Loucy (cell line): ENCODE data around the gene IL36B.

Experiments used
- EZH2phosphoT487 ChIP-seq: fragments of 200-600 bp; IDR thresholded peaks from 2 replicates; pipeline ENCODE4 v1.6.1; 2018; ENCODE audit warnings: antibody characterized with exemption, mild to moderate bottlenecking, moderate library complexity, borderline replicate concordance
- TF ChIP-seq, protein P1 (sequence below): fragments of 200-600 bp; sonication (generic); conservative IDR thresholded peaks from 2 replicates; pipeline ENCODE4 v1.5.1; 2014; ENCODE audit warnings: mild to moderate bottlenecking, antibody characterized with exemption, low read length

DNA sequence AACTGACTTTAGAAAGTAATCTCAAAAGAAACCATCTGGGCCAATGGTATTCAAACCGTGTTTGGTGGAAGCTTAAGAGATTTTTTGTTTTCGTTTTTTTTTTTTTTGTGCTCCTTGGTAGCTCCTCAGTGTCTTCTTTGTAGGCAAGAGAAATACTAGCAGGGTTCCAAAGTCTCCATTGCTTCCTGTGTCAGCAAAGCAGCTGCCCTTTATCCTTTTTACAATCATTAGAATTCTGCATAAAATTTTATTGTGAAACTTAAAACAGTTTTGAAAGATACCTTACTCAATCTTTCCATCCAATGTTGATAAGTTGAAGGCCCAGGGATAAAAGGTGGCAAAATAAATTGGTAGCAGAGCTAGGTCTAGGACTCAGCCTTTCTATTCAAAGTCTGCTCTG lies 15.6 kb upstream of the IL36B start:
- TF ChIP-seq EZH2phosphoT487, result no peak
- TF ChIP-seq, protein P1, sequence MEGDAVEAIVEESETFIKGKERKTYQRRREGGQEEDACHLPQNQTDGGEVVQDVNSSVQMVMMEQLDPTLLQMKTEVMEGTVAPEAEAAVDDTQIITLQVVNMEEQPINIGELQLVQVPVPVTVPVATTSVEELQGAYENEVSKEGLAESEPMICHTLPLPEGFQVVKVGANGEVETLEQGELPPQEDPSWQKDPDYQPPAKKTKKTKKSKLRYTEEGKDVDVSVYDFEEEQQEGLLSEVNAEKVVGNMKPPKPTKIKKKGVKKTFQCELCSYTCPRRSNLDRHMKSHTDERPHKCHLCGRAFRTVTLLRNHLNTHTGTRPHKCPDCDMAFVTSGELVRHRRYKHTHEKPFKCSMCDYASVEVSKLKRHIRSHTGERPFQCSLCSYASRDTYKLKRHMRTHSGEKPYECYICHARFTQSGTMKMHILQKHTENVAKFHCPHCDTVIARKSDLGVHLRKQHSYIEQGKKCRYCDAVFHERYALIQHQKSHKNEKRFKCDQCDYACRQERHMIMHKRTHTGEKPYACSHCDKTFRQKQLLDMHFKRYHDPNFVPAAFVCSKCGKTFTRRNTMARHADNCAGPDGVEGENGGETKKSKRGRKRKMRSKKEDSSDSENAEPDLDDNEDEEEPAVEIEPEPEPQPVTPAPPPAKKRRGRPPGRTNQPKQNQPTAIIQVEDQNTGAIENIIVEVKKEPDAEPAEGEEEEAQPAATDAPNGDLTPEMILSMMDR, result no peak
